HG02852 (cell line): ENCODE results near the gene ATP5PF.
"Not testable (repeated sequence)": the region's sequence is repeated elsewhere in the genome, so short reads cannot be mapped to it uniquely, and the experiment has no call there.

Source experiments
- ATAC-seq: cut with Tn5 transposase; IDR thresholded peaks from one replicate; pipeline ENCODE4 v1.9.1; 2021; ENCODE audit warnings: mild to moderate bottlenecking, moderate library complexity; ENCODE audit not compliant: unreplicated experiment

ATP5PF gene

GRCh38 chr21:25734904-25735645, at the start of gene ATP5PF, which contains the start of gene GABPA:
Gene ATP5PF (minus strand): TSS chr21:25734904. CDS start chr21:25729794, 5,110 bp downstream.
Gene GABPA (plus strand): TSS chr21:25734972. CDS start chr21:25741599, 6,627 bp downstream.
- ATAC-seq: peak; percentile 85

GRCh38 chr21:25778126-25778875, 43.6 kb upstream of the ATP5PF start:
- not testable (repeated sequence) for ATAC-seq

GRCh38 chr21:25776440-25776839, 41.7 kb upstream of the ATP5PF start:
- ATAC-seq: no peak

- no peak for ATAC-seq
These were observed 38.0 kb upstream of the ATP5PF start for GRCh38 chr21:25772686-25773085.

- ATAC-seq: no peak
These were observed 33.2 kb upstream of the ATP5PF start for GRCh38 chr21:25767921-25768320.

GRCh38 chr21:25764065-25764464, 29.4 kb upstream of the ATP5PF start:
- no peak for ATAC-seq

GRCh38 chr21:25760677-25761076, 26.0 kb upstream of the ATP5PF start:
- no peak for ATAC-seq

GRCh38 chr21:25760061-25760460, 25.4 kb upstream of the ATP5PF start:
- no peak for ATAC-seq

GRCh38 chr21:25759573-25759972, 24.9 kb upstream of the ATP5PF start:
- ATAC-seq: no peak

GRCh38 chr21:25757531-25757930, 22.8 kb upstream of the ATP5PF start:
- ATAC-seq: no peak

GRCh38 chr21:25756190-25756932, 21.7 kb upstream of the ATP5PF start:
- ATAC-seq: no peak

- ATAC-seq: no peak
These were observed 17.7 kb upstream of the ATP5PF start for GRCh38 chr21:25752416-25752815.

- ATAC-seq: no peak
These were observed 15.4 kb upstream of the ATP5PF start for GRCh38 chr21:25750085-25750484.

- no peak for ATAC-seq
These were observed 10.2 kb upstream of the ATP5PF start for GRCh38 chr21:25744854-25745253.

- ATAC-seq: no peak
These were observed 8.2 kb upstream of the ATP5PF start for GRCh38 chr21:25742900-25743299.

GRCh38 chr21:25737421-25737820, 2.7 kb upstream of the ATP5PF start:
- no peak for ATAC-seq

GRCh38 chr21:25735646-25736597, 1.2 kb upstream of the ATP5PF start:
- ATAC-seq: peak; percentile 7

- peak; percentile 0 for ATAC-seq
These were observed 125 bp downstream of the ATP5PF start for GRCh38 chr21:25734654-25734903.

- peak; percentile 3 for ATAC-seq
These were observed 648 bp downstream of the ATP5PF start for GRCh38 chr21:25733859-25734653.
